H1 (cell line): ENCODE measurements around the gene FAM131A. TPM values are rescaled to one million over a fixed set of nuclear protein-coding genes. Genes with fewer than 3 reads are reported as not detected.

ENCODE experiments used
- CTCF ChIA-PET: fragments of 300-600 bp; sonication (Branson Sonifier 250); formaldehyde crosslinking; loops from one replicate; lab custom pipeline; 2021; ENCODE audit not compliant: partially characterized antibody; lab: Charles Lee
- POLR2A ChIA-PET: fragments of 300-600 bp; sonication (Branson Sonifier 250); formaldehyde crosslinking; loops from one replicate; lab custom pipeline; 2021; ENCODE audit warnings: inconsistent platforms; ENCODE audit not compliant: partially characterized antibody; lab: Charles Lee
- DNase-seq, 2 experiments: peaks; one replicate each; pipeline versions ENCODE4 v3.0.0 to v3.0.0-alpha.2; 2010 to 2022; ENCODE audit warnings: low spot score in 2 of 2, low read depth in 1 of 2, mixed read lengths in 1 of 2
- FAIRE-seq: peaks from 2 replicates; lab custom pipeline; 2011; peaks lifted over from hg19 to GRCh38; lab: Jason Lieb, UNC
- H2AFZ ChIP-seq: 2 replicates; pipeline ENCODE4 v1.8.1; 2012; ENCODE audit warnings: low read length, inconsistent platforms
- H2AK5ac ChIP-seq: 2 replicates; pipeline ENCODE4 v1.6.1; 2013; ENCODE audit warnings: low read depth, low read length
- H2BK120ac ChIP-seq: replicated peaks from 2 replicates; pipeline ENCODE3; 2013; ENCODE audit warnings: low read depth, low read length, inconsistent platforms
- H2BK12ac ChIP-seq: 2 replicates; pipeline ENCODE4 v1.6.1; 2013; ENCODE audit warnings: low read depth, low read length
- H2BK15ac ChIP-seq: 2 replicates; pipeline ENCODE4 v1.6.1; 2013; ENCODE audit warnings: low read length
- H2BK20ac ChIP-seq: 2 replicates; pipeline ENCODE4 v1.6.1; 2013; ENCODE audit warnings: low read length
- H2BK5ac ChIP-seq: 2 replicates; pipeline ENCODE4 v1.6.1; 2013; ENCODE audit warnings: low read depth, low read length
- H3K14ac ChIP-seq: 2 replicates; pipeline ENCODE4 v1.6.1; 2013; ENCODE audit warnings: inconsistent platforms; ENCODE audit not compliant: insufficient read length
- H3K18ac ChIP-seq: 2 replicates; pipeline ENCODE4 v1.6.1; 2013; ENCODE audit warnings: low read length; ENCODE audit errors: extremely low read depth
- H3K23ac ChIP-seq: 2 replicates; pipeline ENCODE4 v1.6.1; 2013; ENCODE audit warnings: inconsistent platforms; ENCODE audit not compliant: insufficient read length
- H3K23me2 ChIP-seq: 2 replicates; pipeline ENCODE4 v1.6.1; 2013; ENCODE audit warnings: low read depth, low read length
- H3K27ac ChIP-seq: 2 replicates; pipeline ENCODE4 v1.6.1; 2011; ENCODE audit warnings: low read depth, low read length, inconsistent platforms
- H3K27me3 ChIP-seq, 4 experiments: replicated peaks in 1 of 4; 1 replicate in 1 of 4; 2 replicates in 3 of 4; pipeline versions ENCODE4 v1.6.1 to v1.8.1; 2011 to 2013; ENCODE audit warnings: low read length in 3 of 4, mild to moderate bottlenecking in 3 of 4, inconsistent platforms in 2 of 4, mixed read lengths in 2 of 4, moderate library complexity in 1 of 4; ENCODE audit not compliant: control insufficient read depth in 3 of 4, insufficient read depth in 3 of 4; ENCODE audit errors: extremely low read depth in 1 of 4
- H3K36me3 ChIP-seq, 4 experiments: 2 replicates each; pipeline versions ENCODE4 v1.6.1 to v1.8.1; 2011 to 2013; ENCODE audit warnings: mild to moderate bottlenecking in 4 of 4, low read length in 3 of 4, moderate library complexity in 2 of 4, control low read depth in 1 of 4, inconsistent platforms in 1 of 4; ENCODE audit not compliant: insufficient read depth in 4 of 4, control insufficient read depth in 2 of 4
- H3K4ac ChIP-seq: replicated peaks from 2 replicates; pipeline ENCODE3; 2013; ENCODE audit warnings: low read length, low read depth, mixed read lengths, inconsistent platforms; ENCODE audit not compliant: insufficient read length
- H3K4me1 ChIP-seq, 4 experiments: replicated peaks in 1 of 4; 1 replicate in 1 of 4; 2 replicates in 3 of 4; pipeline versions ENCODE4 v1.6.1 to v1.8.1; 2011 to 2013; ENCODE audit warnings: low read length in 3 of 4, inconsistent platforms in 2 of 4, mixed read lengths in 1 of 4; ENCODE audit not compliant: insufficient read depth in 4 of 4, control insufficient read depth in 3 of 4
- H3K4me2 ChIP-seq, 2 experiments: 2 replicates each; pipeline versions ENCODE4 v1.6.1 to v1.8.1; 2011 to 2013; ENCODE audit warnings: low read depth in 2 of 2, low read length in 2 of 2, control low read depth in 1 of 2, inconsistent platforms in 1 of 2, mild to moderate bottlenecking in 1 of 2; ENCODE audit not compliant: insufficient read depth in 1 of 2
- H3K4me3 ChIP-seq, 4 experiments: fragments of 200-600, 300-600 bp in 1 of 4; sonication (generic), shearing (Covaris generic), sonication (Bioruptor Twin) in 1 of 4; 2 replicates each; pipeline versions ENCODE4 v1.5.1 to v1.8.1; 2011 to 2016; ENCODE audit warnings: low read length in 4 of 4, low read depth in 3 of 4, control low read depth in 2 of 4, inconsistent platforms in 2 of 4, mild to moderate bottlenecking in 2 of 4, mixed read lengths in 1 of 4, moderate library complexity in 1 of 4; ENCODE audit not compliant: insufficient read depth in 2 of 4; ENCODE audit errors: extremely low read depth in 1 of 4
- H3K56ac ChIP-seq: replicated peaks from 2 replicates; pipeline ENCODE3; 2013; ENCODE audit warnings: low read depth, mild to moderate bottlenecking, mixed read lengths, low read length, inconsistent platforms; ENCODE audit not compliant: insufficient read length
- H3K79me1 ChIP-seq: 2 replicates; pipeline ENCODE4 v1.6.1; 2013; ENCODE audit warnings: low read depth, low read length, control low read depth
- H3K79me2 ChIP-seq, 2 experiments: 2 replicates each; pipeline versions ENCODE4 v1.6.1 to v1.8.1; 2012 to 2013; ENCODE audit warnings: low read length in 2 of 2, mild to moderate bottlenecking in 2 of 2, inconsistent platforms in 1 of 2; ENCODE audit not compliant: insufficient read depth in 2 of 2, control insufficient read depth in 1 of 2
- H3K9ac ChIP-seq, 4 experiments: replicated peaks in 1 of 4; 1 replicate in 1 of 4; 2 replicates in 3 of 4; pipeline versions ENCODE4 v1.6.1 to v1.8.1; 2011 to 2013; ENCODE audit warnings: low read depth in 3 of 4, low read length in 3 of 4, control low read depth in 2 of 4, mild to moderate bottlenecking in 2 of 4, moderate library complexity in 2 of 4, inconsistent platforms in 1 of 4; ENCODE audit errors: extremely low read depth in 1 of 4
- H3K9me3 ChIP-seq, 2 experiments: 2 replicates each; pipeline versions ENCODE4 v1.6.1 to v1.8.1; 2012 to 2013; ENCODE audit warnings: mild to moderate bottlenecking in 2 of 2, moderate library complexity in 2 of 2, control low read depth in 1 of 2, inconsistent platforms in 1 of 2, low read depth in 1 of 2, low read length in 1 of 2, mixed read lengths in 1 of 2; ENCODE audit not compliant: insufficient read depth in 2 of 2
- H4K20me1 ChIP-seq, 2 experiments: replicated peaks in 1 of 2; 2 replicates each; pipeline versions ENCODE3 to v1.8.1; 2011 to 2013; ENCODE audit warnings: inconsistent platforms in 2 of 2, low read length in 2 of 2, mild to moderate bottlenecking in 1 of 2; ENCODE audit not compliant: insufficient read depth in 2 of 2, control insufficient read depth in 1 of 2
- H4K5ac ChIP-seq: 2 replicates; pipeline ENCODE4 v1.6.1; 2013; ENCODE audit warnings: low read length, low read depth, mixed read lengths, inconsistent platforms; ENCODE audit not compliant: insufficient read length
- H4K8ac ChIP-seq: 2 replicates; pipeline ENCODE4 v1.8.0; 2013; ENCODE audit warnings: mild to moderate bottlenecking, moderate library complexity, low read length, inconsistent platforms; ENCODE audit not compliant: insufficient read depth; ENCODE audit errors: extremely low read depth
- H4K91ac ChIP-seq: replicated peaks from 2 replicates; pipeline ENCODE3; 2013; ENCODE audit warnings: low read length, mixed read lengths, inconsistent platforms; ENCODE audit not compliant: insufficient read length
- NANOG ChIP-seq: IDR thresholded peaks from 2 replicates; pipeline ENCODE4 v1.6.1; 2011; ENCODE audit warnings: low read length, low read depth, mild to moderate bottlenecking, inconsistent platforms; ENCODE audit not compliant: insufficient read depth, poor library complexity, severe bottlenecking
- SP1 ChIP-seq: IDR thresholded peaks from 2 replicates; pipeline ENCODE4 v1.6.1; 2011; ENCODE audit warnings: low read depth, low read length
- WGBS, 2 experiments: shearing (Covaris generic) in 1 of 2; methylation state at CpG; one replicate each; pipeline versions ENCODE4 v1.1.6 to v1.1.7; 2013 to 2015; ENCODE audit warnings: low lambda C conversion rate in 2 of 2, mixed read lengths in 2 of 2, inconsistent platforms in 1 of 2, low coverage in 1 of 2, missing lambda C conversion rate in 1 of 2; ENCODE audit not compliant: insufficient replicate concordance in 2 of 2, insufficient coverage in 1 of 2, insufficient read length in 1 of 2; ENCODE audit errors: extremely low coverage in 1 of 2, missing lambda C conversion rate in 1 of 2; 5-methylcytosine and 5-hydroxymethylcytosine counted together
- polyA plus RNA-seq, 7 experiments: library from polyadenylated mRNA; depleted of rRNA in 3 of 7; stranded (reverse) in 5 of 7; unstranded in 2 of 7; fragments of >200 nt in 5 of 7; fragments of 200-250 nt in 2 of 7; gene quantifications; 1 replicate in 5 of 7; 2 replicates in 1 of 7; 4 replicates in 1 of 7; pipeline versions ENCODE4 v1.2.1 to v1.2.3, GENCODE V29; 2011 to 2013; ENCODE audit warnings: missing spikeins in 2 of 7, mixed read lengths in 2 of 7
- total RNA-seq: library from RNA; stranded (reverse); fragmentation: NEBNext Ultra II Directional; extraction: Animal tissue kit (Norgen Biotek cat#: 25700); gene quantifications from 2 replicates; pipeline ENCODE4 v1.2.1, GENCODE V29; 2021

FAM131A gene
- total and polyA plus RNA-seq, 2 of the 8 experiments (the other 6 are each of a cell fraction or from before 2014, with no cell fraction given) = 16.0 to 21.9 TPM

GRCh38 chr3:184334470-184335158 is 2.8 kb upstream of the FAM131A start:
- H3K14ac ChIP-seq = no peak overlapping the region
- no peak overlapping the region for H3K56ac ChIP-seq
- no peak overlapping the region for H4K91ac ChIP-seq
- H2BK120ac ChIP-seq = no peak overlapping the region
- DNase-seq = no peak
- no peak overlapping the region for H3K9ac ChIP-seq
- H3K4ac ChIP-seq = no peak overlapping the region
- H3K27ac ChIP-seq = no peak overlapping the region
- H2BK5ac ChIP-seq = no peak overlapping the region
- 0 out of 4 replicates have a peak, but pooled peaks cover 0 to 2% of the 10 kb centered on the region in 2 experiments for H3K79me2 ChIP-seq
- H3K79me1 ChIP-seq = peaks cover 11% of the 10 kb centered on the region
- H3K27me3 ChIP-seq = no peaks in the 10 kb centered on the region
- 97% methylated on average over 11 of the region's 15 CpGs; no CpG with 5 or more reads in 1 of the 2 experiments for WGBS, 2 experiments
- H4K20me1 ChIP-seq = peaks cover 18 to 37% of the 10 kb centered on the region in 2 experiments
- FAIRE-seq = no peak
- no peak overlapping the region for H3K23ac ChIP-seq
- peak overlapping the region in 1 of 2 experiments; percentile 98; a peak in 1 of 4 replicates for H3K4me2 ChIP-seq
- no peaks in the 10 kb centered on the region for H3K9me3 ChIP-seq
- H2AK5ac ChIP-seq = no peak overlapping the region
- no peak overlapping the region for H2BK12ac ChIP-seq
- H3K4me3 ChIP-seq = no peak overlapping the region
- ChIA-PET POLR2A (interaction anchor here (0.7 to 2.0 kb wide), 12 partner anchors 8 to 317 kb away, joined by 3 to 16 read pairs (median 4); partner anchors contain the start of gene ABCC5), CTCF (interaction anchor here (0.9 kb wide), 1 partner anchor 9 kb away, joined by 3 read pairs; no protein-coding TSS in a partner anchor)
- peaks cover 5 to 27% (median 18%) of the 10 kb centered on the region in 4 experiments for H3K4me1 ChIP-seq
- no peak overlapping the region for H4K5ac ChIP-seq
- H4K8ac ChIP-seq = peak overlapping the region; percentile 41; the same call in 1 of the 2 replicates
- peaks cover 14% of the 10 kb centered on the region for H3K23me2 ChIP-seq
- no peak overlapping the region for H2AFZ ChIP-seq
- H3K18ac ChIP-seq = no peak overlapping the region
- no peak overlapping the region for H2BK20ac ChIP-seq
- H3K36me3 ChIP-seq = peaks cover 30 to 53% (median 46%) of the 10 kb centered on the region in 4 experiments
- peak; percentile 11; the same call in 1 of the 2 replicates for TF ChIP-seq SP1
- no peak for TF ChIP-seq NANOG
- H2BK15ac ChIP-seq = no peak overlapping the region
